ENCODE measurements around the gene TEDDM1. TPM values are rescaled to one million over a fixed set of nuclear protein-coding genes. Genes with fewer than 3 reads are reported as not detected.

TEDDM1 gene
- total RNA-seq, 2 donors from 2014 or later, result not detected

DNA sequence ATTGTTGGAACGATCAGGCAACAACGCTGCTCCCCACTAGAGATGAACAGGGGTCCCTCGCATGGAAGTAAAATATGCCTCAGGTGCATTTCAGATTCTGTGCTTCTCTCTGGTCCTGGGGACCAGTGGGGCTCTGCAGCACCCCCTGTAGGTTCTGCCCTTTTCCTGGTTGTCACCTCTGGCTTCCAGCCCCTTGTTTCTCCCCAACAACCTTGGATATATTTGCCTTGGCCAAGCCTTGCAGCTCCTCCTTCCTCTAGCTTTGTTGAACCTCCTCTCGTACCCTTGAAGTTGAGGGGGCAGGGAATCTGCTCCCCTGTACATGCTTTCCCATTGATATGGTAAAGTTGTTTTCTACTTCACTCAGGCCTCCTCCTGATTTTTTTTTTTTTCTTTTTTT lies 44.0 kb upstream of the TEDDM1 start:
- H3K4me3 ChIP-seq, result no peak overlapping the region
- TF ChIP-seq CTCF (IDR thresholded peaks at IDR 0.05), result no peak
- H3K4me1 ChIP-seq (ENCODE audit: control insufficient read depth in 1 of 2, low read depth in 2 of 2), result no peaks in the 10 kb centered on the region
- no peak for DNase-seq (ENCODE audit: low spot score)
- no peak overlapping the region for H3K27ac ChIP-seq
- H3K36me3 ChIP-seq, result no peaks in the 10 kb centered on the region
- no peaks in the 10 kb centered on the region for H3K9me3 ChIP-seq
- ATAC-seq (ENCODE audit: insufficient number of reproducible peaks, low FRiP score, low read depth), result no peak
- no peaks in the 10 kb centered on the region for H3K27me3 ChIP-seq (replicated peaks; ENCODE audit: insufficient read depth)

DNA sequence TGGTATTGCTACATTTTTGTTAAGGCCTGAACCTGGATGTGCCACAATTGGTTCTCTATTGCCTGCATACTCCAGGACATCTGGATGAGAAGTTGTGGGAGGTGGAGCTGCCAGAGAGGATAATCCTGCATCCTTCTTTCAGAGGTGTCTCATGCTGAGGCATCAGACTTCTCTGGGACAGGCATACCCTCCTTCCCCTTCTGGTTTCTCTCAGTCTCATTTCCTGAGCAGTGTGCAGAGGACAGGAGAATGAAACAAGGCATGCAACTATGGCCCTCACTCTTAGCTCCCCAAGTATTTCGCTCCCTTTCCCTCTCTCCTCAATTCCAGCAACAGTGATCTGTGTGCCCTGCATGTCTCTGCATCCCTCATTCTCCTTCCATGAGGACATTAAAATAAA lies 41.9 kb upstream of the TEDDM1 start:
- TF ChIP-seq CTCF (IDR thresholded peaks at IDR 0.05), result no peak
- Histone ChIP-seq H3K27me3 (replicated peaks; ENCODE audit: insufficient read depth) (no peaks in the 10 kb centered on the region), H3K9me3 (no peaks in the 10 kb centered on the region), H3K36me3 (no peaks in the 10 kb centered on the region), H3K4me1 (ENCODE audit: control insufficient read depth in 1 of 2, low read depth in 2 of 2) (no peaks in the 10 kb centered on the region), H3K4me3 (no peak overlapping the region), H3K27ac (no peak overlapping the region)
- ATAC-seq (ENCODE audit: insufficient number of reproducible peaks, low FRiP score, low read depth), result no peak
- DNase-seq (ENCODE audit: low spot score), result no peak

- no peak for TF ChIP-seq CTCF (IDR thresholded peaks at IDR 0.05)
- Histone ChIP-seq H3K4me3 (no peak overlapping the region), H3K27me3 (replicated peaks; ENCODE audit: insufficient read depth) (no peaks in the 10 kb centered on the region), H3K36me3 (no peaks in the 10 kb centered on the region), H3K4me1 (ENCODE audit: control insufficient read depth in 1 of 2, low read depth in 2 of 2) (no peaks in the 10 kb centered on the region), H3K9me3 (no peaks in the 10 kb centered on the region), H3K27ac (no peak overlapping the region)
- DNase-seq (ENCODE audit: low spot score), result no peak
- no peak for ATAC-seq (ENCODE audit: insufficient number of reproducible peaks, low FRiP score, low read depth)
Observed at GRCh38 chr1:182441719-182442118, 41.3 kb upstream of the TEDDM1 start.

DNA sequence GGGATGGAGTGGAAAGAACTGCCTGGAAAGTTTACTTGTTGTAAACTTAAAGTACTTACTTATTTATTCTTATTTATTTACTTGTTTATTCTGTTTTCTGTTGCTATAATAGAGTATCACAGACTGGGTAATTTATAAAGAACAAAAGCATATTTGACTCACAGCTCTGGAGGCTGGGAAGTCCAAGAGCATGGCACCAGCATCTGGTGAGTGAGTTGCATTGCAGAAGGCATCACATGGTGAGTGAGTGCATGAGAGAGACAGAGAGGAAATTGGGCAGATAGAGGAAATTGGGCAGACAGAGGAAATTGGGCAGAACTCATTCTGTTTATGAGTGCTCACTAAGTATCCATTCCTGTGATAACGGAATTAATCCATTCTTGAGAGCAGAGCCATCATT lies 37.9 kb upstream of the TEDDM1 start:
- H3K9me3 ChIP-seq, result no peaks in the 10 kb centered on the region
- no peak for TF ChIP-seq CTCF (IDR thresholded peaks at IDR 0.05)

DNA sequence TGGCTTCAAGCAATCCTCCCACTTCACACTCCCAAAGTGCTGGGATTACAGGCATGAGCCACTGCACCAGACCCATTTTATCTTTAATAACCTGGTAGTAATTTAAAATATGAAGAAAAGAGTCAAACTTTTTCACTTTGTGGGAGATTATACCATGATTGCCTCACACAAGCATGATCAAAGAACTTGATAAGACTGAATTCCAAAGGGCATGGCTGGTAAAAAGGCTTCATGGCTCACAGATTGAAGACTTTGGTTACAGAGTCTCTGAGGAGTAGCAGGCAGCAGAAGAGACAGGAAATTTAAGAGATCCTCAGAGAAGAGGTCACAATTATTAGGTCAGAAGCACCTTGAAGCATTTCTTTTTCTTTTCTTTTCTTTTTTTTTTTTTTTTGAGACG lies 33.1 kb upstream of the TEDDM1 start:
- Histone ChIP-seq H3K27me3 (replicated peaks; ENCODE audit: insufficient read depth) (no peaks in the 10 kb centered on the region), H3K9me3 (no peaks in the 10 kb centered on the region), H3K27ac (no peak overlapping the region), H3K36me3 (no peaks in the 10 kb centered on the region), H3K4me3 (no peak overlapping the region), H3K4me1 (ENCODE audit: control insufficient read depth in 1 of 2, low read depth in 2 of 2) (no peaks in the 10 kb centered on the region)
- ATAC-seq (ENCODE audit: insufficient number of reproducible peaks, low FRiP score, low read depth) (no peak), DNase-seq (ENCODE audit: low spot score) (no peak)
- TF ChIP-seq CTCF (IDR thresholded peaks at IDR 0.05), result no peak

More for the DNA sequence above, 37.9 kb upstream of the TEDDM1 start:
- H3K27me3 ChIP-seq (replicated peaks; ENCODE audit: insufficient read depth), result no peaks in the 10 kb centered on the region
- no peak overlapping the region for H3K4me3 ChIP-seq
- H3K27ac ChIP-seq, result no peak overlapping the region
- DNase-seq (ENCODE audit: low spot score) (no peak), ATAC-seq (ENCODE audit: insufficient number of reproducible peaks, low FRiP score, low read depth) (no peak)
- H3K36me3 ChIP-seq, result no peaks in the 10 kb centered on the region
- no peaks in the 10 kb centered on the region for H3K4me1 ChIP-seq (ENCODE audit: control insufficient read depth in 1 of 2, low read depth in 2 of 2)

Measured in thoracic aorta (tissue), 2 donors.